Measurements from ENCODE around the gene C5AR2.
"Not testable (repeated sequence)": the region's sequence is repeated elsewhere in the genome, so short reads cannot be mapped to it uniquely, and the experiment has no call there.

C5AR2 gene

GRCh38 chr19:47365455-47365854 is 33.5 kb downstream of the C5AR2 start:
- DNase-seq: not testable (repeated sequence)

GRCh38 chr19:47370045-47370611 is 38.2 kb downstream of the C5AR2 start:
- no peak for DNase-seq

- no peak for DNase-seq
Observed at GRCh38 chr19:47371261-47371660, 39.3 kb downstream of the C5AR2 start.

GRCh38 chr19:47372603-47373002 is 40.6 kb downstream of the C5AR2 start:
- no peak for DNase-seq

- no peak for DNase-seq
Observed at GRCh38 chr19:47373246-47374240, 41.6 kb downstream of the C5AR2 start.

- no peak for DNase-seq
Observed at GRCh38 chr19:47374876-47375693, 43.1 kb downstream of the C5AR2 start.

GRCh38 chr19:47375694-47376588 is 44.0 kb downstream of the C5AR2 start:
- no peak for DNase-seq

GRCh38 chr19:47376589-47377144 is 44.7 kb downstream of the C5AR2 start:
- no peak for DNase-seq

GRCh38 chr19:47377208-47377701 is 45.3 kb downstream of the C5AR2 start:
- no peak for DNase-seq

GRCh38 chr19:47377801-47378200 is 45.8 kb downstream of the C5AR2 start:
- no peak for DNase-seq

GRCh38 chr19:47378246-47378645 is 46.3 kb downstream of the C5AR2 start:
- DNase-seq: no peak

- DNase-seq: no peak
Observed at GRCh38 chr19:47379381-47379938, 47.5 kb downstream of the C5AR2 start.

- DNase-seq: no peak
Observed at GRCh38 chr19:47380559-47380958, 48.6 kb downstream of the C5AR2 start.

- DNase-seq: no peak
Observed at GRCh38 chr19:47381121-47381520, 49.1 kb downstream of the C5AR2 start.

GRCh38 chr19:47381653-47382279 is 49.8 kb downstream of the C5AR2 start:
- no peak for DNase-seq

GRCh38 chr19:47383890-47384289 is 51.9 kb downstream of the C5AR2 start:
- not testable (repeated sequence) for DNase-seq

- DNase-seq: not testable (repeated sequence)
Observed at GRCh38 chr19:47384533-47384932, 52.6 kb downstream of the C5AR2 start.

GRCh38 chr19:47386582-47386981 is 54.6 kb downstream of the C5AR2 start:
- DNase-seq: not testable (repeated sequence)

- not testable (repeated sequence) for DNase-seq
Observed at GRCh38 chr19:47387623-47388022, 55.6 kb downstream of the C5AR2 start.

- DNase-seq: not testable (repeated sequence)
Observed at GRCh38 chr19:47388721-47389120, 56.7 kb downstream of the C5AR2 start.

GRCh38 chr19:47389150-47389556 is 57.2 kb downstream of the C5AR2 start:
- DNase-seq: no peak
